ENCODE data around the gene FHAD1. TPM values are rescaled to one million over a fixed set of nuclear protein-coding genes. Genes with fewer than 3 reads are reported as not detected.

The FHAD1 gene
- total and polyA plus RNA-seq, 8 donors = 0.75 to 5.5 (median 2.1) TPM

GRCh38 chr1:15257309-15257708 is 10.3 kb downstream of the FHAD1 start:
- peaks cover 0 to 16% (median 10%) of the 10 kb centered on the region in 3 donors for H3K4me1 ChIP-seq

GRCh38 chr1:15258833-15259621 is 12.0 kb downstream of the FHAD1 start:
- DNase-seq = no peak

More at GRCh38 chr1:15257309-15257708, 10.3 kb downstream of the FHAD1 start:
- TF ChIP-seq CTCF (IDR thresholded peaks at IDR 0.05) = no peak
- H3K27me3 ChIP-seq = no peaks in the 10 kb centered on the region
- H3K36me3 ChIP-seq = no peaks in the 10 kb centered on the region
- H3K4me3 ChIP-seq = no peak overlapping the region
- intact Hi-C loops (cut with DNase I) = no loop called here
- H3K27ac ChIP-seq = no peak overlapping the region
- H3K9me3 ChIP-seq = no peaks in the 10 kb centered on the region
- ATAC-seq (no peak), DNase-seq (no peak), FAIRE-seq (no peak)
- 77 to 89% methylated on average over 14 of the region's 14 CpGs for WGBS, 2 donors

DNA sequence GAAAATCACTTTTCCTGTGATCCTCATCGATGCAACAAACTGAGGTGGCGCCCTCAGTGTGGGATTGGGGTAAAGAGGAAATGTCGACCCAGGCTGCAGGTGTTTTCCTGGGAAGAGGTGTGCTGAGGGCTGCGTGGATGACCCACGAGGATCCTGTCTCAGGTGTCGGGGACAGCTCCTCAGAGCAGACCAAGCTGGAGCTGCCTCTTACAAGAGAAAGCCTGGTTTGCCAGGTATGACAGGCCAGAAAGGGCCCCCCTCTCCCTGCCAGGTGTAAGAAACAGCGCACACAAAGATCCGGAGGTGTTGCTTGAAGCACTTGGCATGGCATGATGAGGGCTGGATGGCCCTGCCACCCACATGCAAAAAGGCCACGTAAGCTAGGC is 12.6 kb downstream of the FHAD1 start:
- ATAC-seq = no peak
- peaks cover 0 to 16% (median 10%) of the 10 kb centered on the region in 3 donors for H3K4me1 ChIP-seq
- peak overlapping the region in 1 of 4 donors; percentile 28 for H3K27ac ChIP-seq

More at GRCh38 chr1:15258833-15259621, 12.0 kb downstream of the FHAD1 start:
- no peak for FAIRE-seq
- intact Hi-C loops (cut with DNase I) = no loop called here
- H3K9me3 ChIP-seq = no peaks in the 10 kb centered on the region
- 85 to 86% methylated on average over 13 of the region's 13 CpGs for WGBS, 2 donors
- H3K4me1 ChIP-seq = peaks cover 0 to 16% (median 10%) of the 10 kb centered on the region in 3 donors
- no peak overlapping the region for H3K27ac ChIP-seq
- peak in 1 of 4 donors; percentile 18 for ATAC-seq
- no peaks in the 10 kb centered on the region for H3K36me3 ChIP-seq
- no peak for TF ChIP-seq CTCF (IDR thresholded peaks at IDR 0.05)
- no peak overlapping the region for H3K4me3 ChIP-seq
- no peaks in the 10 kb centered on the region for H3K27me3 ChIP-seq

GRCh38 chr1:15260418-15261154 is 13.6 kb downstream of the FHAD1 start:
- TF ChIP-seq CTCF (IDR thresholded peaks at IDR 0.05) = no peak
- peak overlapping the region in 2 of 4 donors; percentile 60 to 63 for H3K27ac ChIP-seq
- ATAC-seq (peak; percentile 49 to 78 (median 56)), DNase-seq (peak in 1 of 6 donors; percentile 43), FAIRE-seq (no peak)
- WGBS, 2 donors = 60 to 68% methylated on average over 12 of the region's 12 CpGs
- peaks cover 0 to 16% (median 10%) of the 10 kb centered on the region in 3 donors for H3K4me1 ChIP-seq
- H3K9me3 ChIP-seq = no peaks in the 10 kb centered on the region
- H3K27me3 ChIP-seq = no peaks in the 10 kb centered on the region
- H3K36me3 ChIP-seq = no peaks in the 10 kb centered on the region
- H3K4me3 ChIP-seq = no peak overlapping the region
- intact Hi-C loops (cut with DNase I) = no loop called here

More for the DNA sequence above, 12.6 kb downstream of the FHAD1 start:
- intact Hi-C loops (cut with DNase I) = no loop called here
- Histone ChIP-seq H3K4me3 (no peak overlapping the region), H3K9me3 (no peaks in the 10 kb centered on the region), H3K36me3 (no peaks in the 10 kb centered on the region), H3K27me3 (no peaks in the 10 kb centered on the region)
- no peak for FAIRE-seq
- TF ChIP-seq CTCF (IDR thresholded peaks at IDR 0.05) = no peak
- DNase-seq = no peak
- WGBS, 2 donors = 87 to 89% methylated on average over 9 of the region's 9 CpGs

Data from pancreas (tissue), 10 donors.